ENCODE results near the gene TMEM37. TPM values are rescaled to one million over a fixed set of nuclear protein-coding genes. Genes with fewer than 3 reads are reported as not detected.

The TMEM37 gene
- total RNA-seq, 4 donors from 2014 or later, result 34.9 to 64.1 (median 47.8) TPM

- TF ChIP-seq, protein P1, sequence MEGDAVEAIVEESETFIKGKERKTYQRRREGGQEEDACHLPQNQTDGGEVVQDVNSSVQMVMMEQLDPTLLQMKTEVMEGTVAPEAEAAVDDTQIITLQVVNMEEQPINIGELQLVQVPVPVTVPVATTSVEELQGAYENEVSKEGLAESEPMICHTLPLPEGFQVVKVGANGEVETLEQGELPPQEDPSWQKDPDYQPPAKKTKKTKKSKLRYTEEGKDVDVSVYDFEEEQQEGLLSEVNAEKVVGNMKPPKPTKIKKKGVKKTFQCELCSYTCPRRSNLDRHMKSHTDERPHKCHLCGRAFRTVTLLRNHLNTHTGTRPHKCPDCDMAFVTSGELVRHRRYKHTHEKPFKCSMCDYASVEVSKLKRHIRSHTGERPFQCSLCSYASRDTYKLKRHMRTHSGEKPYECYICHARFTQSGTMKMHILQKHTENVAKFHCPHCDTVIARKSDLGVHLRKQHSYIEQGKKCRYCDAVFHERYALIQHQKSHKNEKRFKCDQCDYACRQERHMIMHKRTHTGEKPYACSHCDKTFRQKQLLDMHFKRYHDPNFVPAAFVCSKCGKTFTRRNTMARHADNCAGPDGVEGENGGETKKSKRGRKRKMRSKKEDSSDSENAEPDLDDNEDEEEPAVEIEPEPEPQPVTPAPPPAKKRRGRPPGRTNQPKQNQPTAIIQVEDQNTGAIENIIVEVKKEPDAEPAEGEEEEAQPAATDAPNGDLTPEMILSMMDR (IDR thresholded peaks at IDR 0.05; ENCODE audit: low read depth), result no peak
These were observed 6.6 kb upstream of the TMEM37 start for GRCh38 chr2:119425119-119425405.

GRCh38 chr2:119425620-119426395 is 5.8 kb upstream of the TMEM37 start:
- TF ChIP-seq, protein P1 (IDR thresholded peaks at IDR 0.05; ENCODE audit: low read depth), result no peak

DNA sequence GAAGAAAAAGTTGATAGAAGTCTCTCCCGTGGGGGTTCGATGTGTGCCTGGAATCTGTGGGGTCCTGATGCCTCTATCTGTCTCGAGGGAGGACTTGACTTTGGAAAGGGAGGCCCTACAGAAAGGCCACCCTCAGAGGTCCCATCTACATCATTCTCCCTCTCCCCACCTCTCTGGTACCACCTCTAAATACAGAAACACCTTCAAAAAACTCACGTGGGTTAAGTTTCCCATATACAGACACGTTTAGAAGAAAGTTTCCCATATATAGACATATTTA is 5.3 kb upstream of the TMEM37 start:
- TF ChIP-seq, protein P1 (IDR thresholded peaks at IDR 0.05; ENCODE audit: low read depth), result no peak

DNA sequence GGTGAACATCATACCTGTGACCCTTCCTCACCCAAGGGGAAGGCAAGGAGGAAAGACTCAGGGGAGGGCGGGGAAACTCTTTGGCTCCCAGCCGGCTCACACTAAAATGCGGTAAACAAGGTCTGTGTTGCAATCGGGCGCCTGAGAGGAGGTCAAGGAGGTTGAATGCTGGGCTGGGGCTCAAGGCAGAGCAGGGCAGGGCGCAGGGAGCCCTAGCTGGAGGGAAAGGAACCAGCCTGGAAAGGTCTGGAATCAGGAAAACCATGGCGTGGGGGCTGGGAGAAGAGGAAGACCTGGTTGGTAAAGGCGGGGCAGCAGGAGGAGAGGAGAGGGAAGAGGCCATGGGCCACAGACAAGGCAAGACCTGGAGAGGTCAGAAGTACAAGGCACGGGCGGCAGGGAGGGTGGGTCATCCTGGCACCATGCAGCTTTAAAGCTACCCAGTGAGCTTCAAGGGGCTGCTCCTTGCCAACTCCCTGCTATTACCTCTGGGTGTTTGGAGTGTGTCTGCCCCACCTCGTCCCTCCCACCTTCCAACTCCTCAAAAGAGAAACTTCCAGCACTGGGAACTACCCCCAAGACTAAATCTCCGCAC is 4.8 kb upstream of the TMEM37 start:
- TF ChIP-seq, protein P1 (IDR thresholded peaks at IDR 0.05; ENCODE audit: low read depth), result no peak

GRCh38 chr2:119427756-119428155 is 3.9 kb upstream of the TMEM37 start:
- TF ChIP-seq, protein P1 (IDR thresholded peaks at IDR 0.05; ENCODE audit: low read depth), result no peak

- TF ChIP-seq, protein P1 (IDR thresholded peaks at IDR 0.05; ENCODE audit: low read depth), result no peak
These were observed 3.0 kb upstream of the TMEM37 start for GRCh38 chr2:119428488-119429224.

DNA sequence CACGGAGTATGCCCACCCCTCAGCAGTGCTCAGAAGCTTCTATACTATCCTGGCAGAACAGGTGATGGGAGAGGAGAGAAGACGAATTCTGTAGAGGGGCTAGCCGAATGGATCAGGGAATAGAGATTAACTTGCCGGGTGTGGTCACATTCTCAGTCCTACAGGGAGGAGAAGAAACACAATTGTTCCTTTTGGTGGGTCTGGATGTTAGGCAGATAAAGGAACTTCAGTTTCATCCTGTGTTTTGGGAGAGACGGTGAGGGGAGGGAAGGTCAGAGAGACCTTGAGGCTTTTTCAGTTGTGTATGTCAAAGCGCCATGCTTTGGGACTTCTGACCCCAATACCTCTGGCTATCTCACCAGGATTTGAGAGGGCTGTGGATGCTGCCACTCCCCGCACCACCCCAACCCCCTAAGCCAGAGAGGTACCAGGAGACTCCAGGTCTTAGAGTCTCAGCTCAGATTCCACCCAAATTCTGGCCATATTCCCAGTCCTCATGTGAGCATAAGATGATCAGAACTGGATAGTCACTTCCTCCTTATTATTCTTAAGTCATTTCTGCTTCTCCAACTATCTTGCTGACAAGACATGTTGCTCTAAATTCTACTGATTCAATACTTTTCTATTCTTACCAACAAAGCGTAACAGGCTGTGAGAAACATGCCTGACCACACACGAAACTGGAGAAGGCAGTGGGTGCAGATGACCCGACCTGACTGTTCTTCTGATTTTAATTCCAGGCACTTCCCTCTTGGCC is 2.3 kb upstream of the TMEM37 start:
- TF ChIP-seq, protein P1 (IDR thresholded peaks at IDR 0.05; ENCODE audit: low read depth), result no peak
